HCT116 (cell line): ENCODE data around the gene EVC2. TPM values are rescaled to one million over a fixed set of nuclear protein-coding genes. Genes with fewer than 3 reads are reported as not detected.

Experiments
- ATAC-seq: fragments of 200-7000 bp; cut with Tn5 transposase; 2 replicates; pipeline ENCODE4 v1.9.1; 2020; ENCODE audit warnings: mild to moderate bottlenecking, moderate library complexity
- BruUV-seq: library from RNA; stranded (reverse); fragments of 400-500 nt; replicated peaks from 2 replicates; lab custom pipeline; 2021; lab: Mats Ljungman, UMichigan
- CTCF ChIA-PET: fragments of 300-600 bp; sonication (Branson Sonifier 250); formaldehyde crosslinking; loops from one replicate; lab custom pipeline; 2021; ENCODE audit warnings: antibody characterized with exemption; lab: Charles Lee
- POLR2A ChIA-PET: fragments of 300-600, 350-600 bp; sonication (Branson Sonifier 250); formaldehyde crosslinking; loops from one replicate; lab custom pipeline; 2021; ENCODE audit warnings: antibody characterized with exemption; lab: Charles Lee
- RAD21 ChIA-PET, 2 experiments: fragments of 300-600 bp; sonication (Branson Sonifier 250); formaldehyde crosslinking; loops; one replicate each; lab custom pipeline; 2023; ENCODE audit warnings: low total read pairs in 2 of 2; ENCODE audit not compliant: uncharacterized antibody in 2 of 2, unreplicated experiment in 2 of 2, low non-redundant PET in 1 of 2; lab: Charles Lee
- DNase-seq: peaks from one replicate; pipeline ENCODE4 v3.0.0-alpha.2; 2010; ENCODE audit warnings: low read depth, low spot score
- H2AFZ ChIP-seq: fragments of 200-600 bp; shearing (Covaris generic), sonication (generic); 2 replicates; pipeline ENCODE4 v1.6.1; 2017; ENCODE audit warnings: low read depth, mixed run types, mixed read lengths, antibody characterized with exemption, low read length; ENCODE audit not compliant: poor library complexity, severe bottlenecking
- H3K27ac ChIP-seq: 2 replicates; pipeline ENCODE4 v1.5.1; 2012; ENCODE audit warnings: low read depth, low read length
- H3K27me3 ChIP-seq: fragments of 200-600 bp; sonication (generic); 2 replicates; pipeline ENCODE4 v1.6.1; 2016; ENCODE audit warnings: mixed run types, low read length, mixed read lengths; ENCODE audit not compliant: insufficient read depth
- H3K36me3 ChIP-seq, 2 experiments: fragments of 200-500 bp in 1 of 2; fragments of 200-600 bp in 1 of 2; sonication (Bioruptor generic) in 1 of 2; sonication (generic) in 1 of 2; 2 replicates each; pipeline versions ENCODE4 v1.5.1 to v1.6.1; 2014 to 2016; ENCODE audit warnings: low read length in 2 of 2, inconsistent platforms in 1 of 2, mixed read lengths in 1 of 2, mixed run types in 1 of 2; ENCODE audit not compliant: insufficient read depth in 2 of 2, control insufficient read depth in 1 of 2
- H3K4me1 ChIP-seq, 2 experiments: fragments of 200-600 bp in 1 of 2; sonication (generic) in 1 of 2; 2 replicates each; pipeline versions ENCODE4 v1.5.1 to v1.6.1; 2012 to 2017; ENCODE audit warnings: low read length in 2 of 2, inconsistent platforms in 1 of 2, mild to moderate bottlenecking in 1 of 2, mixed read lengths in 1 of 2, mixed run types in 1 of 2, moderate library complexity in 1 of 2; ENCODE audit not compliant: insufficient read depth in 2 of 2, control insufficient read depth in 1 of 2
- H3K4me2 ChIP-seq: fragments of 200-600 bp; sonication (generic); 2 replicates; pipeline ENCODE4 v1.6.1; 2017; ENCODE audit warnings: mixed run types, low read length, mixed read lengths
- H3K4me3 ChIP-seq, 2 experiments: fragments of 200-600 bp in 1 of 2; sonication (generic) in 1 of 2; replicated peaks in 1 of 2; 2 replicates each; pipeline ENCODE4 v1.5.1; 2011 to 2016; ENCODE audit warnings: low read length in 2 of 2, control low read depth in 1 of 2, low read depth in 1 of 2, mild to moderate bottlenecking in 1 of 2, mixed read lengths in 1 of 2, mixed run types in 1 of 2
- H3K79me2 ChIP-seq: fragments of 200-600 bp; sonication (generic); 2 replicates; pipeline ENCODE4 v1.6.1; 2017; ENCODE audit warnings: mild to moderate bottlenecking, mixed run types, low read length, moderate library complexity, mixed read lengths; ENCODE audit not compliant: insufficient read depth
- H3K9ac ChIP-seq: fragments of 200-600 bp; sonication (generic); 2 replicates; pipeline ENCODE4 v1.6.1; 2016; ENCODE audit warnings: low read length, mixed read lengths
- H3K9me2 ChIP-seq: fragments of 200-600 bp; sonication (generic), shearing (Covaris generic); 2 replicates; pipeline ENCODE4 v1.6.1; 2017; ENCODE audit warnings: mixed run types, mild to moderate bottlenecking, moderate library complexity; ENCODE audit not compliant: insufficient read depth
- H3K9me3 ChIP-seq, 2 experiments: fragments of 200-500 bp in 1 of 2; fragments of 200-600 bp in 1 of 2; sonication (Bioruptor generic) in 1 of 2; sonication (generic) in 1 of 2; 2 replicates each; pipeline ENCODE4 v1.6.1; 2014 to 2017; ENCODE audit warnings: low read length in 2 of 2, mixed read lengths in 2 of 2, inconsistent platforms in 1 of 2, low read depth in 1 of 2, mild to moderate bottlenecking in 1 of 2, mixed run types in 1 of 2, moderate library complexity in 1 of 2; ENCODE audit not compliant: control insufficient read depth in 1 of 2, insufficient read depth in 1 of 2
- H4K20me1 ChIP-seq: fragments of 200-600 bp; sonication (generic), shearing (Covaris generic); 2 replicates; pipeline ENCODE4 v1.6.1; 2017; ENCODE audit warnings: mixed run types, mild to moderate bottlenecking, moderate library complexity; ENCODE audit not compliant: insufficient read depth
- CTCF ChIP-seq, 3 experiments: fragments of 200-600 bp in 1 of 3; sonication (generic) in 1 of 3; IDR thresholded peaks in 2 of 3; conservative IDR thresholded peaks in 1 of 3; 2 replicates each; pipeline ENCODE4 v1.5.1; 2012 to 2017; ENCODE audit warnings: low read depth in 2 of 3, low read length in 2 of 3, antibody characterized with exemption in 1 of 3, borderline replicate concordance in 1 of 3, control low read depth in 1 of 3, mild to moderate bottlenecking in 1 of 3, mixed read lengths in 1 of 3, mixed run types in 1 of 3, moderate library complexity in 1 of 3; ENCODE audit not compliant: insufficient read depth in 1 of 3
- EZH2phosphoT487 ChIP-seq: fragments of 200-600 bp; IDR thresholded peaks from 2 replicates; pipeline ENCODE4 v1.6.1; 2018; ENCODE audit warnings: antibody characterized with exemption, borderline replicate concordance
- FOSL1 ChIP-seq: IDR thresholded peaks from 2 replicates; pipeline ENCODE4 v1.6.1; 2012; ENCODE audit warnings: low read depth
- JUND ChIP-seq: IDR thresholded peaks from 2 replicates; pipeline ENCODE4 v1.6.1; 2012
- MAX ChIP-seq: IDR thresholded peaks from 2 replicates; pipeline ENCODE4 v1.6.1; 2012
- RAD21 ChIP-seq: IDR thresholded peaks from 2 replicates; pipeline ENCODE4 v1.6.1; 2012; ENCODE audit warnings: low read depth, mild to moderate bottlenecking
- YY1 ChIP-seq: IDR thresholded peaks from 2 replicates; pipeline ENCODE4 v1.6.1; 2011; ENCODE audit warnings: low read length, low read depth, moderate library complexity, mild to moderate bottlenecking; ENCODE audit not compliant: insufficient replicate concordance; ENCODE audit errors: extremely low read depth
- intact Hi-C: fragments of 100-400 bp; cut with micrococcal nuclease; formaldehyde crosslinking; loops from 2 replicates; pipeline ENCODE4 v1.10.0; 2022
- total RNA-seq: library from RNA; stranded (reverse); gene quantifications from one replicate; pipeline ENCODE4 v1.2.1, GENCODE V29; 2021; ENCODE audit not compliant: unreplicated experiment

Gene EVC2
- total RNA-seq, 1 experiment from 2014 or later, result not detected

- TF ChIP-seq CTCF (IDR thresholded peaks at IDR 0.05 in 2 of 3, conservative IDR thresholded peaks at IDR 0.05 in 1 of 3; ENCODE audit: borderline replicate concordance in 1 of 3, insufficient read depth in 1 of 3, low read depth in 2 of 3, low read length in 2 of 3) (no peak), RAD21 (no peak), MAX (no peak), EZH2phosphoT487 (no peak), YY1 (no peak), JUND (no peak)
Observed at GRCh38 chr4:5589495-5589894, 118.9 kb downstream of the EVC2 start (continued).

- ChIA-PET POLR2A (no interaction called here), CTCF (no interaction called here)
Observed at GRCh38 chr4:5588046-5588445, 120.3 kb downstream of the EVC2 start.

More at GRCh38 chr4:5588046-5588445, 120.3 kb downstream of the EVC2 start:
- Histone ChIP-seq H3K4me2 (no peak overlapping the region), H3K27me3 (peaks cover 20% of the 10 kb centered on the region), H3K9me2 (no peaks in the 10 kb centered on the region), H2AFZ (no peak overlapping the region), H3K4me3 (no peak overlapping the region), H3K9ac (no peak overlapping the region), H3K79me2 (no peaks in the 10 kb centered on the region), H3K4me1 (no peaks in the 10 kb centered on the region), H4K20me1 (no peaks in the 10 kb centered on the region), H3K36me3 (no peaks in the 10 kb centered on the region), H3K9me3 (peaks cover 0 to 11% of the 10 kb centered on the region in 2 experiments; a peak in 1 of 4 replicates)
- BruUV-seq, result no TSS peak
- DNase-seq (no peak), ATAC-seq (no peak)
- intact Hi-C loops, result no loop called here
- TF ChIP-seq FOSL1, result no peak
- TF ChIP-seq JUND, result no peak
- TF ChIP-seq RAD21, result no peak
- TF ChIP-seq, all 23 proteins: peak for 0
- H3K27ac ChIP-seq, result no peak overlapping the region
- RAD21 ChIA-PET, result no interaction called here
